Skeletal muscle tissue (tissue), 4 donors: ENCODE results near the gene MST1R. TPM values are rescaled to one million over a fixed set of nuclear protein-coding genes. Genes with fewer than 3 reads are reported as not detected.
"Not testable (repeated sequence)": the region's sequence is repeated elsewhere in the genome, so short reads cannot be mapped to it uniquely, and the experiment has no call there.

Experiments used
- H3K27ac ChIP-seq: one replicate; pipeline ENCODE4 v1.7.0; 2013; ENCODE audit warnings: mild to moderate bottlenecking, low read depth, low read length, inconsistent platforms
- H3K27me3 ChIP-seq, 3 donors: one replicate each; pipeline ENCODE4 v1.7.0; 2013; ENCODE audit warnings: low read length in 3 of 3; ENCODE audit not compliant: control insufficient read depth in 3 of 3, insufficient read depth in 3 of 3
- H3K36me3 ChIP-seq, 3 donors: one replicate each; pipeline ENCODE4 v1.7.0; 2013; ENCODE audit warnings: low read length in 3 of 3; ENCODE audit not compliant: control insufficient read depth in 3 of 3, insufficient read depth in 3 of 3
- H3K4me1 ChIP-seq, 3 donors: one replicate each; pipeline ENCODE4 v1.7.0; 2013; ENCODE audit warnings: low read length in 3 of 3, mild to moderate bottlenecking in 3 of 3; ENCODE audit not compliant: control insufficient read depth in 3 of 3, insufficient read depth in 3 of 3
- H3K4me3 ChIP-seq, 3 donors: one replicate each; pipeline ENCODE4 v1.7.0; 2013; ENCODE audit warnings: low read length in 3 of 3
- H3K9ac ChIP-seq, 3 donors: one replicate each; pipeline ENCODE4 v1.7.0; 2013; ENCODE audit warnings: low read length in 3 of 3, mild to moderate bottlenecking in 3 of 3, moderate library complexity in 2 of 3, low read depth in 1 of 3
- H3K9me3 ChIP-seq, 3 donors: one replicate each; pipeline ENCODE4 v1.7.0; 2013; ENCODE audit warnings: low read length in 3 of 3; ENCODE audit not compliant: control insufficient read depth in 3 of 3
- total RNA-seq: library from RNA; depleted of rRNA; stranded (reverse); fragments of >200 nt; gene quantifications from one replicate; pipeline ENCODE4 v1.2.3, GENCODE V29; 2014
- donor health status: Osteomylitis.

The MST1R gene
- total RNA-seq, 1 donor from 2014 or later, result 2.6 TPM

DNA sequence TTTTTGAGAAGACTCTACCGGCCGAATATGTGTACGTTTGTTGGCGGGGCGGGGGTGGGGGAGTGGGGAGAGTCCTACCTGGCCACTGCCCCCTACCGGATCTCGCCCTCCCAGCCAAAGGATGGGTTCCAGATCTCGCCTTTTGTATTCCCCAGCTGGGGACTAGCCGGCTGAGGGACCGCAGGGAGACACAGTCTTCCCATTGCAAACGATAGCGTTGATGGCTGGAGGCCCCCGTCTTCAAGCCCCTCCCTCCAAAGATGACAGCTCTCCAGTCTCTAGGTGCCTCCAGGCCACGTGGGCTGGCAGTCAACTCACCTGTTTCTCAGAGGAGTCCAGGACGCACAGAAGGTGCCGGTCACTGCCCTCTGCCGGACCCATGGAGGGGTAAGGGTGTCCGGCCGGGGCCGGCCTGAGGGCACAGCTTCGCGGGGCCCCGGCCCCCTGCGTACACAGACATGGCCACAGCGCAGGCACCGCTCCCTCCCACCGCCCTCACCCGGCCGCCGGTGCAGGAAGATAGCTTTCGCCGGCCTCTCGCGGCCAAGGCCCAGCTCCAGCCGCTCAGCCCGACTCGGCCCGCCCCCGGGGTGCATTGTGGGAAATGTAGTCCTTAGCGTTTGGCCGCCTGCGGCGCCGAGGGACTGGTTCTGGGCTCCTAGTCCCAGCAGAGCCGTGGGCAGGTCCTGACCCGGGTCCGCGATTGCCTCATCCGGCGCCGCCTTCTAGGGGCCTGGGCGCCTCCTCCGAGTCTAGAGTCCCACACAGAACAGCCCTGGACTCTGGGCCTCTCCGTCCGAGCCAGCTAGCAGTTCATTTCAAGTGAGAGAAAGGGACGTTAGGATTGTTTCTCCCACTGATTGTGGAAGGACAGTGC lies 25.9 kb upstream of the MST1R start, which contains the start of gene MON1A:
MON1A (minus strand) TSS at position 521 of the 877 bp plus-strand sequence. CDS start 16,465 bp downstream, outside the sequence.
- Histone ChIP-seq H3K27me3 (no peaks in the 10 kb centered on the region), H3K9ac (peak within 1 kb of the TSS; percentile 94 to 95 (median 95)), H3K27ac (peak within 1 kb of the TSS; percentile 95), H3K4me3 (peak within 1 kb of the TSS; percentile 85 to 92 (median 90)), H3K36me3 (peaks cover 0 to 5% (median 0%) of the 10 kb centered on the region in 3 donors), H3K9me3 (no peaks in the 10 kb centered on the region), H3K4me1 (peaks cover 15 to 32% (median 18%) of the 10 kb centered on the region in 3 donors)

DNA sequence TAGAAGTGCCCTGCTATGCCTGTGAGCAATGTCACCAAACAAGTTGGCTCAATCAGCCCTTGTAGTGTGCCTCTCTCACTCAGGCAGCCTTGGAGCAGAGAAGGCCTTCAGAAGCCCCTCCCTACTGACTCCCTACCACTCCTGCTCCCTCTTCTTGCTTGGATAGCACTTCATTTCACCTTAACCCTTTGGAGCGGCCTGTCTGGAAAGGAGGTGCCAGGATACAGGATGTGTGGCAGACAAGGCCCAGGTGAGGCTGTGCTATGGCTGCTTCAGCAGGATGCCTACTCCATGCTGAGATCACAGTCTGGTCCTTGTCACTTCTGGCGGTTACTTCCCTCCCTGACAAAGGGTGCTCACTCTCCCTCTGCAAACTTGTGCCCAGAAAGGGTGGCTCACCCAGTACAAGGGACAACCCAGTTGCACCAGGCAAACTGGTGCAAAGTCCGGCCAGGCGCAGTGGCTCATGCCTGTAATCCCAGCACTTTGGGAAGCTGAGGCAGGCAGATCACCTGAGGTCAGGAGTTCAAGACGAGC lies 24.9 kb upstream of the MST1R start:
- H3K27me3 ChIP-seq, result no peaks in the 10 kb centered on the region
- H3K4me3 ChIP-seq, result peak overlapping the region in 2 of 3 donors; percentile 29 to 43
- peaks cover 15 to 34% (median 18%) of the 10 kb centered on the region in 3 donors for H3K4me1 ChIP-seq
- peaks cover 0 to 5% (median 0%) of the 10 kb centered on the region in 3 donors for H3K36me3 ChIP-seq
- peak overlapping the region; percentile 23 to 68 (median 64) for H3K9ac ChIP-seq
- no peaks in the 10 kb centered on the region for H3K9me3 ChIP-seq
- H3K27ac ChIP-seq, result no peak overlapping the region

DNA sequence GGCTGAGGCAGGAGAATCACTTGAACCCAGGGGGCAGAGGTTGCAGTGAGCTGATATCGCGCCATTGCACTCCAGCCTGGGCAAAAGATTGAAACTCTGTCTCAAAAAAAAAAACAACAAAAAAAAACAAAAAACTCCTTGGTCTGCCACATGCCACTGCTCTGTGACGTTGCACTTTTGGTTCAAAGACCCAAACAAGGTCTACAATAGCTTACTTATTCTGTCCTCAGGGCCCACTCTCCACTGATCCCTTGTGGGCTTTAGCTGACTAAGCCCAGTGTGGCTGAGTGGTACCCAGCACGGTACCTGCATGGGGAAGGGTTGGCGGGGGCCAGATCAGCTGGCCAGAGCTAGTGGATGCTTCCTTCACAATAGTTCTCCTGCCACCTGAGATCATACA lies 24.1 kb upstream of the MST1R start:
- Histone ChIP-seq H3K9ac (peak overlapping the region in 1 of 3 donors; percentile 23), H3K4me3 (no peak overlapping the region), H3K27me3 (no peaks in the 10 kb centered on the region), H3K9me3 (no peaks in the 10 kb centered on the region), H3K4me1 (peaks cover 15 to 34% (median 18%) of the 10 kb centered on the region in 3 donors), H3K36me3 (peaks cover 0 to 5% (median 0%) of the 10 kb centered on the region in 3 donors), H3K27ac (no peak overlapping the region)

- H3K27ac ChIP-seq, result no peak overlapping the region
- no peaks in the 10 kb centered on the region for H3K9me3 ChIP-seq
- H3K27me3 ChIP-seq, result no peaks in the 10 kb centered on the region
- H3K4me1 ChIP-seq, result peaks cover 15 to 34% (median 18%) of the 10 kb centered on the region in 3 donors
- H3K9ac ChIP-seq, result no peak overlapping the region
- no peak overlapping the region for H3K4me3 ChIP-seq
- peaks cover 0 to 5% (median 0%) of the 10 kb centered on the region in 3 donors for H3K36me3 ChIP-seq
These were observed 22.6 kb upstream of the MST1R start for GRCh38 chr3:49926117-49926728.

DNA sequence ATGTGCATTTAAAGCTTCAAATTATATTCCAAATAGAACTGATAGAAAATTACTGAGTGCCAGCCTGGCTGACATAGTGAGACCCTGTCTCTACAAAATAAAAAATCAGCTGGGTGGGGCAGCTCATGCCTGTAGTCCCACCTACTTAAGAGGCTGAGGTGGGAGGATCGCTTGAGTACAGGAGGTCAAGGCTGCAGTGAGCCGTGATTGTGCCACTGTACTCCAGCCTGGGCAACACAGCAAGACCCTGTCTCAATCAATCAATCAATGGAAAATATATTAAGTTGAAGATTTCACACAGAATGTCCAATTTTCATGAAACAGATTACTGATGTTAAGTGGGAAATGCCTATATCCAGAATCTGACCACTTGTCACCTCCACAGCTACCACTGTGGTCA lies 21.8 kb upstream of the MST1R start:
- Histone ChIP-seq H3K9me3 (no peaks in the 10 kb centered on the region), H3K36me3 (peaks cover 0 to 5% (median 0%) of the 10 kb centered on the region in 3 donors), H3K4me3 (no peak overlapping the region), H3K27me3 (no peaks in the 10 kb centered on the region), H3K9ac (no peak overlapping the region), H3K27ac (no peak overlapping the region), H3K4me1 (peaks cover 8 to 28% (median 12%) of the 10 kb centered on the region in 3 donors)

DNA sequence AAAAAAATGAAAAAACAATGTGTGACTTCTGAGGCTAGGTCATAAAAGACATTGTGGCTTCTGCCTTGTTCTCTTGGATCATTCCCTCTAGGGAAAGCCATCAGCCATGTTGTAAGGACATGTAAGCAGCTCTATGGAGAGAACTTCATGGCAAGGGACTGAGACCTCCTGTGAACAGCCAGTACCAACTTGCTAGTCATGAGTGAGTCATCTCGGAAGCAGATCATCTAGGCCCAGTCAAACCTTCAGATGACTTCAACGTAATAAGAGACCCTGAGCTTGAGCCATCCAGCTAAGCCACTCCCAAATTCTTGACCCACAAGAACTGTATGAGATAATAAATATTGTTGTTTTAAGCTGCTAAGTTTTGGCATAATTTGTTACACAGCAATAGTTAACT lies 21.0 kb upstream of the MST1R start:
- Histone ChIP-seq H3K27me3 (no peaks in the 10 kb centered on the region), H3K9ac (no peak overlapping the region), H3K4me1 (peaks cover 5 to 21% (median 8%) of the 10 kb centered on the region in 3 donors), H3K4me3 (no peak overlapping the region), H3K36me3 (peaks cover 0 to 5% (median 0%) of the 10 kb centered on the region in 3 donors), H3K9me3 (no peaks in the 10 kb centered on the region), H3K27ac (no peak overlapping the region)

DNA sequence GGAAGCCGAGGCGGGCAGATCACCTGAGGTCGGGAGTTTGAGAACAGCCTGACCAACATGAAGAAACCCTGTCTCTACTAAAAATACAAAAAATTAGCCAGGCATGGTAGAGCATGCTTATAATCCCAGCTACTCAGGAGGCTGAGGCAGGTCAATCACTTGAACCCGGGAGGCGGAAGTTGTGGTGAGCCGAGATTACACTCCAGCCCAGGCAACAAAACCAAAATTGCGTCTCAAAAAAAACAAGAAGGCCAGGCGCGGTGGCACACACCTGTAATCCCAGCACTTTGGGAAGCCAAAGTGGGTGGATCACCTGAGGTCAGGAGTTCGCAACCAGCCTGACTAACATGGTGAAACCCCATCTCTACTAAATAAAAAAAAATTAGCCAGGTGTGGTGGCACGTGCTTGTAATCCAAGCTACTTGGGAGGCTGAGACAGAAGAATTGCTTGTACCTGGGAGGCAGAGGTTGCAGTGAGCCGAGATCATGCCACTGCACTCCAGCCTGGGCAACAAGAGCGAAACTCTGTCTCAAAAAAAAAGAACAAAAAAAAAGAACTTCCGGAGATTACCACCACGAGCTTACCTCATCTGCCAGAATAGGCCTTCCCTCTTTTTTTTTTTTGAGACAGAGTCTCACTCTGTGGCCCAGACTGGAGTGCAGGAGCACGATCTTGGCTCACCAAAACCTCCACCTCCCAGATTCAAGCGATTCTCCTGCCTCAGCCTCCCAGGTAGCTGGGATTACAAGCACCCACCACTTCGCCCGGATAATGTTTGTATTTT lies 14.3 kb upstream of the MST1R start:
- not testable (repeated sequence) for H3K27me3 ChIP-seq, H3K27ac ChIP-seq, H3K4me3 ChIP-seq, H3K4me1 ChIP-seq, H3K9me3 ChIP-seq, H3K9ac ChIP-seq, H3K36me3 ChIP-seq

DNA sequence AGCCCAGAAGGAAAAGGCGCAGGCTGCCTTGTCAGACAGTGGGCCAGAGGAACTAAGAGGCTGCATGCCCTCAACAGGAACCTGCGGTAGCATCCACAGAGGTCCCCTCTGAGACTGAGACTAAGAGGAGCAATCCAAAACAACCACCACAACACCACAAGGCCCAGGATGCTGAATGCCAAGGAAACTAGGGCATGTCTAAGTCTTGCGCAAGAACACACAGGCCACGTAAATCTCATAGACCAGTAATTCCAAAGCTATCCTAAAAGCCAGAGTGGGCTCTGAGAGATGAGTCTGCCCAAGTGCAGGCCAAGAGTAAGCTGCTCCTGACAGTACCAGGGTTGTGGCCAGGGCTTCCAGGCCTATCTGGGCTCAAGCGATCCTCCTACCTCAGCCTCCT lies 13.0 kb upstream of the MST1R start:
- Histone ChIP-seq H3K9ac (no peak overlapping the region), H3K27me3 (no peaks in the 10 kb centered on the region), H3K4me3 (no peak overlapping the region), H3K9me3 (no peaks in the 10 kb centered on the region), H3K27ac (no peak overlapping the region), H3K36me3 (peaks cover 8 to 12% (median 10%) of the 10 kb centered on the region in 3 donors), H3K4me1 (peaks cover 0 to 19% (median 4%) of the 10 kb centered on the region in 3 donors)

DNA sequence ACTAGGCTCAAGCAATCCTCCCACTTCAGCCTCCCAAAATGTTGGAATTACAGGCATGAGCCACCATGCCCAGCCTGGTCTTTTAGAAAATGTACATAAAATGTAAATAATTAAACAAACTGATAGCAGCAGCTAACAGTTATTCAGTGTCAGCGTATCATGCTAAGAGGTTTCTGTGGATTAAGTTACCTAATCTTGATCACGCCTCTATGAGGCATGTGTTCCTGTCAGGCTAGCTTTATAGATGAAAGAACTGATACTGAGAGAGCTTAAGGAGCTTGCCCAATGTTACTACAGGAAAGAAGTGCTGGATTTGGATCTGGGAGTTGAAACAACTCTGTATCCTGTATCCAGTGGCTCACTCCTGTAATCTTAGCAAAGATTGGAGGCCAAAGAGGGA lies 11.2 kb upstream of the MST1R start:
- peaks cover 19 to 26% (median 23%) of the 10 kb centered on the region in 3 donors for H3K36me3 ChIP-seq
- no peak overlapping the region for H3K27ac ChIP-seq
- no peak overlapping the region for H3K4me3 ChIP-seq
- H3K9me3 ChIP-seq, result no peaks in the 10 kb centered on the region
- H3K4me1 ChIP-seq, result peaks cover 0 to 19% (median 4%) of the 10 kb centered on the region in 3 donors
- peak overlapping the region in 1 of 3 donors; percentile 57 for H3K9ac ChIP-seq
- no peaks in the 10 kb centered on the region for H3K27me3 ChIP-seq
